Neuronal stem cell (in vitro differentiated cells): Measurements from ENCODE around the gene ADGRG6.

Experiments
- DNase-seq: peaks from one replicate; pipeline ENCODE4 v3.0.0-alpha.2; 2013; ENCODE audit warnings: low spot score
- H2AFZ ChIP-seq: one replicate; pipeline ENCODE4 v1.6.1; 2013; ENCODE audit warnings: mild to moderate bottlenecking, low read length, inconsistent platforms
- H2AK5ac ChIP-seq: 2 replicates; pipeline ENCODE4 v1.6.1; 2013; ENCODE audit warnings: low read depth, mild to moderate bottlenecking, inconsistent platforms, low read length, moderate library complexity, mixed read lengths
- H2BK120ac ChIP-seq: 2 replicates; pipeline ENCODE4 v1.6.1; 2013; ENCODE audit warnings: low read depth, mild to moderate bottlenecking, inconsistent platforms, low read length, moderate library complexity, mixed read lengths
- H2BK12ac ChIP-seq: one replicate; pipeline ENCODE4 v1.6.1; 2013; ENCODE audit warnings: low read length, inconsistent platforms
- H2BK15ac ChIP-seq: 2 replicates; pipeline ENCODE4 v1.6.1; 2013; ENCODE audit warnings: mild to moderate bottlenecking, low read length, inconsistent platforms, mixed read lengths
- H2BK5ac ChIP-seq: one replicate; pipeline ENCODE4 v1.6.1; 2013; ENCODE audit warnings: inconsistent platforms, mild to moderate bottlenecking, low read length, moderate library complexity
- H3K14ac ChIP-seq: one replicate; pipeline ENCODE4 v1.6.1; 2013; ENCODE audit warnings: low read length, inconsistent platforms
- H3K18ac ChIP-seq: 2 replicates; pipeline ENCODE4 v1.6.1; 2013; ENCODE audit warnings: low read length, inconsistent platforms
- H3K23ac ChIP-seq: 2 replicates; pipeline ENCODE4 v1.6.1; 2013; ENCODE audit warnings: low read depth, mild to moderate bottlenecking, mixed read lengths, low read length, inconsistent platforms; ENCODE audit not compliant: poor library complexity
- H3K27ac ChIP-seq: replicated peaks from 3 replicates; pipeline ENCODE4 v1.5.1; 2013; ENCODE audit warnings: low read length, inconsistent platforms
- H3K27me3 ChIP-seq, 3 experiments: 2 replicates each; pipeline ENCODE4 v1.6.1; 2013; ENCODE audit warnings: low read length in 3 of 3, mild to moderate bottlenecking in 2 of 3, inconsistent platforms in 1 of 3, low read depth in 1 of 3, mixed read lengths in 1 of 3, moderate library complexity in 1 of 3; ENCODE audit not compliant: control insufficient read depth in 3 of 3, insufficient read depth in 3 of 3
- H3K36me3 ChIP-seq, 2 donors: replicated peaks in 1 of 2; 2 replicates each; pipeline ENCODE4 v1.6.1; 2013; ENCODE audit warnings: low read length in 2 of 2; ENCODE audit not compliant: control insufficient read depth in 2 of 2, insufficient read depth in 2 of 2
- H3K4ac ChIP-seq: 2 replicates; pipeline ENCODE4 v1.6.1; 2013; ENCODE audit warnings: inconsistent platforms, mild to moderate bottlenecking, low read length, moderate library complexity
- H3K4me1 ChIP-seq, 2 donors: 1 replicate in 1 of 2; 2 replicates in 1 of 2; pipeline ENCODE4 v1.6.1; 2013; ENCODE audit warnings: low read length in 2 of 2, low read depth in 1 of 2; ENCODE audit not compliant: control insufficient read depth in 2 of 2, insufficient read depth in 1 of 2
- H3K4me2 ChIP-seq: one replicate; pipeline ENCODE4 v1.6.1; 2013; ENCODE audit warnings: mild to moderate bottlenecking, low read length, inconsistent platforms; ENCODE audit not compliant: insufficient read depth, poor library complexity, severe bottlenecking
- H3K4me3 ChIP-seq, 2 donors: 2 replicates each; pipeline ENCODE4 v1.5.1; 2013; ENCODE audit warnings: low read length in 2 of 2, mild to moderate bottlenecking in 2 of 2, inconsistent platforms in 1 of 2, moderate library complexity in 1 of 2
- H3K79me1 ChIP-seq: one replicate; pipeline ENCODE4 v1.6.1; 2013; ENCODE audit warnings: low read depth, mild to moderate bottlenecking, inconsistent platforms, low read length, moderate library complexity
- H3K9ac ChIP-seq: one replicate; pipeline ENCODE4 v1.6.1; 2013; ENCODE audit warnings: mild to moderate bottlenecking, low read depth, low read length, inconsistent platforms; ENCODE audit not compliant: poor library complexity
- H3K9me3 ChIP-seq, 2 donors: replicated peaks in 1 of 2; 2 replicates each; pipeline versions ENCODE3 to v1.6.1; 2013; ENCODE audit warnings: low read length in 2 of 2, mild to moderate bottlenecking in 2 of 2, inconsistent platforms in 1 of 2, low read depth in 1 of 2, mixed read lengths in 1 of 2, moderate library complexity in 1 of 2; ENCODE audit not compliant: control insufficient read depth in 2 of 2, insufficient read depth in 1 of 2
- H4K8ac ChIP-seq: one replicate; pipeline ENCODE4 v1.6.1; 2013; ENCODE audit warnings: low read depth, mild to moderate bottlenecking, inconsistent platforms, low read length, moderate library complexity
- H4K91ac ChIP-seq: one replicate; pipeline ENCODE4 v1.6.1; 2013; ENCODE audit warnings: low read length, low read depth, mild to moderate bottlenecking, inconsistent platforms; ENCODE audit not compliant: poor library complexity
- WGBS, 2 donors: extraction: QIAGEN DNeasy Blood & Tissue Kit; methylation state at CpG; one replicate each; pipeline ENCODE4 v1.1.7; 2013; ENCODE audit warnings: missing lambda C conversion rate in 2 of 2, mixed read lengths in 1 of 2; ENCODE audit not compliant: insufficient read length in 2 of 2, insufficient replicate concordance in 1 of 2; ENCODE audit errors: extremely low coverage in 2 of 2; 5-methylcytosine and 5-hydroxymethylcytosine counted together

ADGRG6 gene

DNA sequence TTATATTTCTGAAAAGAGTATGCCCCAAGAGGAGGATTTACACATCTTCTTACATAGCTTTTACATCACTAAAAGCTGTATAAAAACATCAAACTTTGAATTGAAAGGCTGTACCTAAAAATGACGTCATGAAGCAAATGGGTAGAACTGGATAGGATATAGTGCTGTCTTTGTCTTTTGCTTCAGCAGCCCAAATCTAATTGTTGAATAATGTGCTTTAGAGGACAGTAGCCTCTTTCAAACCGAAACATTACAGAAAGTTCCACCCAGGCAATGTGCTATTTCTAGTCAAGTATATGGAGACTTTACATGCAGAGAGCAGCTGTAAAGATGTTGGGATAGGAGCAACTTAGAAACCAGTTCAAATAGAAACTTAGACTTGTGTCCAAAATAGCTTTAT is 51.9 kb downstream of the ADGRG6 start:
- H3K27ac ChIP-seq = no peak overlapping the region
- no peak overlapping the region for H4K8ac ChIP-seq
- no peak overlapping the region for H2BK15ac ChIP-seq
- H3K4me2 ChIP-seq = no peak overlapping the region
- DNase-seq = no peak
- no peak overlapping the region for H3K14ac ChIP-seq
- H2AFZ ChIP-seq = no peak overlapping the region
- H3K27me3 ChIP-seq = no peaks in the 10 kb centered on the region
- H3K79me1 ChIP-seq = no peaks in the 10 kb centered on the region
- no peak overlapping the region for H3K18ac ChIP-seq
- no peak overlapping the region for H4K91ac ChIP-seq
- H3K9me3 ChIP-seq = no peaks in the 10 kb centered on the region
- H2AK5ac ChIP-seq = no peak overlapping the region
- H3K4me3 ChIP-seq = no peak overlapping the region
- no peak overlapping the region for H3K4ac ChIP-seq
- no peak overlapping the region for H3K9ac ChIP-seq
- no CpG with 5 or more reads among the region's 2 CpGs for WGBS, 2 donors
- H3K4me1 ChIP-seq = no peaks in the 10 kb centered on the region
- no peak overlapping the region for H2BK120ac ChIP-seq
- H3K23ac ChIP-seq = no peak overlapping the region
- no peak overlapping the region for H2BK5ac ChIP-seq
- no peaks in the 10 kb centered on the region for H3K36me3 ChIP-seq
- no peak overlapping the region for H2BK12ac ChIP-seq

DNA sequence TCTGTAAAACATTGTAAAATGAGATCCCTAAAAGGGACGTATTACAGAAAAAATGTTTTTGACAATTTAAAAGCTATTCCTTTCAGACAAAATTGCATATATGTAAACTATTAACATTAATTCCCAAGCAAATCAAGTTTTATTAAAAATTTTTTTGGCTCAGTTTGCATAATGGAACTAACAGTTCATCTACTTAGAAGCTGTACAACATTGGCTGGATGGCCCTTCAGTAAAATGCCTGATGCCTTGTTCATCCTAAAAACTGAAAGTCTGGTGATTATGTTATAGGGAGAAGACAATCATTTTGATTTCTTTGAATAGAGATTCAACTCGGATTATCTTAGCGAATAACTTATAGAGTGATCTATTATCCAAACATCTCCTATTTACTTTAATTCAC is 52.8 kb downstream of the ADGRG6 start:
- Histone ChIP-seq H3K4me3 (no peak overlapping the region), H3K36me3 (no peaks in the 10 kb centered on the region), H3K14ac (no peak overlapping the region), H2AK5ac (no peak overlapping the region), H3K27me3 (no peaks in the 10 kb centered on the region), H2BK5ac (no peak overlapping the region), H3K18ac (no peak overlapping the region), H3K27ac (no peak overlapping the region), H2BK12ac (no peak overlapping the region), H2BK120ac (no peak overlapping the region), H3K79me1 (no peaks in the 10 kb centered on the region), H3K9ac (no peak overlapping the region), H4K91ac (no peak overlapping the region), H3K9me3 (no peaks in the 10 kb centered on the region), H3K4me1 (no peaks in the 10 kb centered on the region), H3K23ac (no peak overlapping the region), H3K4me2 (no peak overlapping the region), H2AFZ (no peak overlapping the region), H4K8ac (no peak overlapping the region), H3K4ac (no peak overlapping the region), H2BK15ac (no peak overlapping the region)
- no CpG with 5 or more reads among the region's 3 CpGs for WGBS, 2 donors
- no peak for DNase-seq

DNA sequence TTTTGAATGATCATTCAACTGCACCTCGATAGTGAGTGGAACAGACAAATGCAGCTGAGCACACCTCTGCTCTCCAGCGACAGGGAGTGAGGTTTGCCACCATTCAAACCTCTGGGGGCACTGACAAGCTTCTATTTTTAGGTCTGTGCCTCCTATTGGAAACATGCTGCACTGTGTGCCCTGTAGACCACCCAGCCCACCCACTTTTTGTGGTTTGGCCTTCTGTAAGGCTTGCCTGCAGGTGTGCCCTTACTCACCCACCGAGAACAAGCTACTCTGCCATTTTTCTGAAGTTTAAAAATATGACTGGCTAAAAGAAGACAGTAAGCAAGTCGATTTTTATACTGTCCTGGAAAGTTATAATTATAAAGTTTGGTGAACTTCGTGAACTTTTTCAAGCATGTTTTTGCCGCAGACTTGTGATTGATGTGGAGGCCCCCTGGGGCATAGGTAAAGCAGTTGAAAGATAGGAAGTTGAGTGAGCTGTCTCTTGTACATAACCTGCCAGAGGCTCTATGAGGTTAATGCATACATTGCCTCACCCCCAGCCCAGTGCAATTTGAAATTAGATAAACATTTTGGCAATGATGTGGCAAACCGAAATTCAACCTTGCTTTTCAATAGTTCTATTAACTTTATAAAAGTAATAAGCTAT is 53.8 kb downstream of the ADGRG6 start:
- no peak overlapping the region for H2BK120ac ChIP-seq
- H3K4me3 ChIP-seq = no peak overlapping the region
- no peak overlapping the region for H3K27ac ChIP-seq
- H3K9ac ChIP-seq = no peak overlapping the region
- no peak overlapping the region for H2AK5ac ChIP-seq
- no peaks in the 10 kb centered on the region for H3K79me1 ChIP-seq
- H2BK15ac ChIP-seq = no peak overlapping the region
- no peak overlapping the region for H3K4me2 ChIP-seq
- no peak overlapping the region for H2BK12ac ChIP-seq
- no peak overlapping the region for H2BK5ac ChIP-seq
- no peak overlapping the region for H3K18ac ChIP-seq
- H3K36me3 ChIP-seq = no peaks in the 10 kb centered on the region
- no peak overlapping the region for H3K23ac ChIP-seq
- no peak overlapping the region for H3K14ac ChIP-seq
- no peak overlapping the region for H3K4ac ChIP-seq
- H4K91ac ChIP-seq = no peak overlapping the region
- H3K9me3 ChIP-seq = no peaks in the 10 kb centered on the region
- no peak for DNase-seq
- no peak overlapping the region for H4K8ac ChIP-seq
- no peak overlapping the region for H2AFZ ChIP-seq
- no peaks in the 10 kb centered on the region for H3K27me3 ChIP-seq
- no peaks in the 10 kb centered on the region for H3K4me1 ChIP-seq
- WGBS, 2 donors = no CpG with 5 or more reads among the region's 7 CpGs

DNA sequence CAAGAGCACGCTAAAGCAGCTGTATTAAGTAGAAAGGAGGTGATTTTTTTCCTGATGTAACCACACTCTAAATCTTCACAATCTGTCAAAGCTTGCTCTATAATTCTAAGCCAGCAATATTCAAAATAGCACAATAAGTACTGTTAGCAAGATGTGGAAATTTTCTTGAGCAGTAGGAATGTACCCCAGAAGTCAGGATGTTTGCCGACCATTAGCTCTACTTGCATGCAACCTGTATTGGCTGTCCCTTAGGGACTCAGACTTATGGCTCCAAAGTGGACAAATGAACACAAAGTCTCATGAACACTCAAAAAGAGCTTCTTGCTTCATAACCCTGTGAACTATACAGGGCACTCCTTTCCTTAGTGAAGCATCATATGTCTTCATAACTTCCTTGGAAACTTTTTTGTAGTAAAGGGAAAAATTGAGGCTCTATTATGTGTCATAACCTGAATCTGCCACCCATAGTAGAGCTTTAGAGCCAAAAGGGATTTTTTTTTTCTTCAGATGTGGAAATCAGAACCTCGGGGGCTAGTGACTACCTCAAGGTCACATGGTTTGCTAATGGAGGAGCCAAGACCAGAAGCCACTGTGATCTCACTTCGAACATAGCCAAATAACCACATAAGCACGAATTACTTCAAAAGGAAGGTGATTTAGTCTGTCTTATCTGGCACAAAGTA is 54.5 kb downstream of the ADGRG6 start:
- Histone ChIP-seq H3K27ac (no peak overlapping the region), H3K79me1 (no peaks in the 10 kb centered on the region), H3K14ac (no peak overlapping the region), H3K18ac (no peak overlapping the region), H4K8ac (no peak overlapping the region), H2AFZ (no peak overlapping the region), H2BK120ac (no peak overlapping the region), H2AK5ac (no peak overlapping the region), H3K9me3 (no peaks in the 10 kb centered on the region), H3K9ac (no peak overlapping the region), H3K36me3 (no peaks in the 10 kb centered on the region), H2BK15ac (no peak overlapping the region), H3K4me1 (no peaks in the 10 kb centered on the region), H2BK12ac (no peak overlapping the region), H4K91ac (no peak overlapping the region), H3K23ac (no peak overlapping the region), H2BK5ac (no peak overlapping the region), H3K27me3 (no peaks in the 10 kb centered on the region), H3K4me3 (no peak overlapping the region), H3K4me2 (no peak overlapping the region), H3K4ac (no peak overlapping the region)
- WGBS, 2 donors = no CpG with 5 or more reads among the region's 5 CpGs
- no peak for DNase-seq
